Inflammatory macrophage (primary cell): ENCODE data around the gene CDK15.

Experiments used
- DNase-seq, 2 donors: peaks; one replicate each; pipeline ENCODE4 v3.0.0-alpha.2; 2020 to 2022

The CDK15 gene

DNA sequence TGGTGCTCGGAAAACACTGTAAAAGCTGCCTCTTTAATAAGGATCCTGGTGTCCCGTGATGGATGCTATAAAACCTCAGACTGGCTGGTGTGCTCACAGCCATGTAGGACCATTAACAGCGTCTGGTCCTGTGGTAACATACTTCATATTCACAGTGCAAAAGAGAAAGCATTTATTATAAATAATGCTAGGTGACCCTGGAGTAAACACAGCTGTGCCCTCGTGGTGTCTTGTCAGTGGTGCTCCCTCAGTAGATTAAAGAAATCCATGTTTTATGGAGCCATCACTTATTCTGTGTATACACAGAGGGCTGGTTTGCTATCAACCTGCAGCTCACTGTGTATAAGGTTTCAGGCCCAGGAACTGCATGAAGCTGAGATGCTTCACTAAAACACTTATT is 106.9 kb downstream of the CDK15 start:
- no peak for DNase-seq

DNA sequence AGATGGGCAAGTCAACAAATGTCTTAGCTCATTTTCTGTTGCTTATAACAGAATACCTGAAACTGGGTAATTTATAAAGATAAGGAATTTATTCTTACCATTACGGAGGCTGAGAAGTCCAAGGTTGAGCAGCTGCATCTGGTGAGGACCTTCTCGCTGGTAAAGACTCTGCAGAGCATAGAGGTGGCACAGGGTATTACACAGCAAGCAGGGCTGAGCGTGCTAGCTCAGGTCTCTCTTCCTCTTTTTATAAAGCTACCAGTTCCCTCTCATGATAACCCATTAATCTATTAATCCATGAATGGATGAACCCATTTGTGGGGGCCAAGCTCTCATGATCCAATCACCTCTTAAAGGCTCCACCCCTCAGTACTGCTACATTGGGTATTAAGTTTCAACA is 109.1 kb downstream of the CDK15 start:
- peak in 1 of 2 donors; percentile 13 for DNase-seq

DNA sequence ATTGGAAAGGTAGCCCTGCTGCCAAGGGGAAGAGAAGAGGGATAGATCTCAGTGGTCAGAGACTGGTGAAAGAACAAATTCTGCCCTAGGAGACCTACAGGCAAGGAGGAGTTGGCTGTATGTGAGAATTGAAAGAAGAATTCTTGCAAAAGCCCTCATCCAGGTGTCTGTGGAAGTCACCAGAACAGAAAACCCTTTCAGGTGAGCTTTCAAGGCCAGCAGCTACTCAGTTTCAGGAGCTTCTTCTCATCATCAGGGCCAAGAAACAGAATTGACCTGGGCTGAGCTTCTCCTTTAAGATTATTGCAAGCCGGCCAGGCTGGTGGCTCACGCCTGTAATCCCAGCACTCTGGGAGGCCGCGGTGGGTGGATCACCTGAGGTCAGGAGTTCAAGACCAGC is 110.2 kb downstream of the CDK15 start:
- no peak for DNase-seq

DNA sequence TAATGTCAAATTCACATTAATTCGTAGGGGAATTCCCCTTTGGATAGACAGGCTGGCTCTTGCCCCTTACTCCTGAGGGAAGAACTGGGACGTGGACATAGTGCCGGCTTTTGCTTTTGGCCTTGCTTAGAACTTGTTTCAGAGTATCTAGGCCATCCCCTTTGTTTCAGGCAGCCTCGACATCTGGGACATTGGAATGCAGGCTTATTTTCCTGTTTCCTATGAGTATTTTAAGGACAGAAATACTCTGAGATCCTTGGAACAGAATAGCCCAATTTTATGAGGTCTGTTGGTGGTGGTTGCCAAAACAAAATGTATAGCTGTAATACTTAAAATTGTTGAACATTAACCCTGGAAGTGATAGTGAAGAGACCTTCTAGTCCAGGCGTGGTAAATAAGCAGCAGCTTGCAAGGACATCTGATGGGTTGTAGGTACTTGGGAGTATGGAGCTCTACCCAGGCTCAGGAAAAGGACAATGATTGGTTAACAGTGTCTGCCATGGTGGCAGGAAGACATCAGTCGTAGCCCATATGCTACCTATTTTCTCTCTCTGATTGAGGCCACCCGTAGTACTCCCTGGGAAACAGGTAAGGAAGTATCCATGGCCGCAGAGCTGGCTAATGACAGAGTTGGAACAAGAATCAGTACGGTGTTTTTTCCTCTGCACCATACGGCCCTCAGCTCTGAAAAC is 112.4 kb downstream of the CDK15 start:
- DNase-seq = no peak

DNA sequence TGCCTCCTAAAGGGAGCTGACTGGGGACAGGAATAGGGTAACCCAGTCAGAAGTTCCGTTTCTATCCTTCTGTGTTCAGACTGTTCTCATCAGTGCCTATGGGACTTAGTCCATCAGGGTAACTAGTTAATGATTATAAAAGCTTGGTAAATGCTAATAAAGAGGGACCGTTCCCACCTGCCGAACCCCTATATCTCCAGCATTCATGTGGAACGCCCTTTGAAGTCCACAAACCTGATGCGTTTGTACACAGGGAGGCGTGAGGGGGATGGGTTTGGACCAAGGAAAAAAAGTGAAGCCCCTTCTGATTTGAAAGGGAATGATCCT is 112.9 kb downstream of the CDK15 start:
- no peak for DNase-seq

DNA sequence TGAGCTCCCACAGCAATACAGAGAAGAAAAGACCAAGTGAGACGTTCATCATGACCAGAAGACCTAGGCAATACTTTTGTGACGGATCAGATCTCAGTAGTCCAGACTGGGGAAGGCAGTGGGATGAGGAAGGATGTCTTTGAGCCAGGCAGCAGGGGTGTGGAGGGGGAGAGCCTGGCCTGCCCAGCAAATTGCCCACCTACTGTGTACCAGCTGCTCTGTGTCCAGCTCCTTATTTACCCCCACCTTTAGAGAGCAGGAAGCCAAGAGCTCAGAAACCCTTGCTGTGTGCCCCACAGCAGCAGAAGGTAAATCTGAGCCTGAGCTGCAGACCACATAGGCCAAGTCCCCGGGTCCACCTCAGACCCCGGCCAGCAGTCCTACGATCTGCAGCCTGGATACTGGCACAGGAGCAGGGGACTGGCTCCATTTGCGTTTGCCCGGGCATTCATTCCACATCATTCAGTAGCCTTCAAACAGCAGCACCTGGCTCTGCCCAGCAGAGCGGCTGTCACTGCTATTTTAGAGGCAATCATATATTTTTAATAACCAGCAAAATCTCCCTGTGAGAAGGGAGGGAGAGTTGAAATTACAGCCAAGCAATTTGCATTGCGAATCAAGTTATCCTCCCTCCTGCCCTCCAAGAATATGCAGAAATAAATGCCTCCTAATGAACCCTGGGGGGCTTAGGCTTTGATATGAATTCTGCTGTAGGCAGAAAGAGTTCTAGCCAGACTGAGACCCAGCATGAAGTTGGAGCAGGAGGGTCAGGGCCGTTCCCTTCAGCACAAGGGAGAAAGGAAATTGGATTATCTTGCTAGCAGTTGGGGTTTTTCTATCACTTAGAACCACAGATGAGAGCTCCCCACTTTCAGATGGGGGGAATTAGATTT is 117.3 kb downstream of the CDK15 start:
- DNase-seq = no peak

DNA sequence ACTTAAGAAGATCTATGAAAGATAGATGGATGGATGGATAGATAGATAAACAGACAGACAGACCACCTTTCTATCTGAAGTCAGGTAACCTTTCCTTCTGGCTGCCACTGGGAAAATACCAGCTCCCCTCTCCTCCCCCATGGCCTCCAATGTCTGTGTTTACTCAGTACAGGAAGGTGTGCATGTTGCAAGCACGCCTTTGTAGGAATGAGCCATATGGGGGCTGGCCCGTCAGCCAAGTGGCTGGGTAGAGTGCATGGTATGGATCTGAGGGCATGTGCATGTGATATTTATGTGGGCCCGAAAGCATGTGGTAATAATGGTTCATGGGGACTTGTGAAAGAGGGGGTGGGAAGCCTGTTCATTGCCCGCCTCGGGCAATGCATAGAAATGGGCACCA is 118.1 kb downstream of the CDK15 start:
- no peak for DNase-seq

DNA sequence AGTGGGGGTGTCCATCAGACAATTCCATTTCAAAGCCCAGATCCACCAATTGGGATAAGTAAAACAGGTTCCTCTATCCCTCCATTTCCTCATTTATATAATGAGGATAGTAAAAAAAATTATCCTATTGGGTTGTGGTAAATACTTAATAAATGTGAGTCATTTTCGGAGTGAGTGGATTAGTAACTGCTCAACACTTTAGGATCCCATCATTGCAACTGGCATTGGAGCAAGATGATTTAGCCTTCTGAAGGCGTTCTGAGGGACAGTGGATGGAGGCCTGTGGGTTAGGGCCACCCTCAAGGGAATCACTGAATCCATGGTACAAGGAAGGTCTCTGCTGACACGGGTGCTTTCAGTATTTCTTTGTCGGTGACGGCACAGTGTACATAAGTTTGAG is 118.7 kb downstream of the CDK15 start:
- DNase-seq = no peak

GRCh38 chr2:201926067-201926466 is 119.7 kb downstream of the CDK15 start:
- DNase-seq = no peak

DNA sequence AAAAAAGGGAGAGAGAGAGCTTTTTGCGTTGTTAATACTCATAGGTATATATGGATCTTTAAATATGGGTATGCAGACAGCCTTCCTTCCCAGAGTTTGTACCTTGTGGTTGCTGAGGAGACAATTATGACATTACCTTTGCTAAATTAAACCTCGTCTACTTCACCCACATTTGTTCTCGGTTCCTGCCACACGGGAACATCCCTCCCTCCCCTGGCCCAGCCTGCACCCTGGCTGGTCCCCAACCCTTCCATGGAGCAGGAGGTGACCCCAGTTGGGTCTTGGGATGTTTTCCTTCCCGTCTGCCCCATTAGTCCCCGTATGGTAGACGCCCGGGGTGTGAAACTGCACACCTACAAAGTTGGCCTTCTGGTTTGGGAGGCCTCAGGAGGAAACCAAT is 122.0 kb downstream of the CDK15 start:
- no peak for DNase-seq

DNA sequence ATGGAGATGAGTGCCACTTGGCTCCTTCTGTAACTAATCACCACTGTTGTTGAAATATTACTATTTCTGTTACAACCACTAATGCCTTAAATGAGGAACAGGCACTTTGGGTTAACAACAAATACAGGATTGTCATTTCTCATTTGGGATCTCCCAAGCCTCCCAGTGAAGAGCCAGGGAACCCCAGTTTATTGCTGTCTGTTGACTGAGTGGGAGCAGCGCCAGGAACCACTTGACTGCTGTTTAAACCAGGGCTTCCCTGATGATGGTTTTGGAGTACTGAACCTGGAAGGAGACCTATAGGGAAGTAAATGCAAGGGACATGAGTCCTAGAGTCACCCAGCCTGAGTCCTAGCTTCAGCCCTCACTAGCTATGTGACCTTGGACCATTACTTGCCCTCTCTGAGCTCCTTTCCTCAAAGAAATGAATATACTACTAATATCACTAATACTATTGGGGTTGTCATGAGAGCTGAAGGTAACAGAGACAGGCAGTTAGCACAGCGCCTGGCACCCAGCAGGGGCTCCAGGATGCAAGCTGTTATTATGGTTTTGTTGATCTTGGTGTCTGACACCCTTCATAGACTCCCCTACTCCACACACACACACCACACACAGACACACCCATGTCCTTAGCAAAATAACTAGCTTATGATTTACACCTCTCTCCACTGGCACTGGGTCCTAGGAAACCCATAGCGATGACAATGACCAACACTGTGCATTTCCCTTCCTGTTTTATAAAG is 123.1 kb downstream of the CDK15 start:
- DNase-seq = no peak

GRCh38 chr2:201930043-201930442 is 123.7 kb downstream of the CDK15 start:
- DNase-seq = no peak

- no peak for DNase-seq
These were observed 124.5 kb downstream of the CDK15 start for GRCh38 chr2:201930831-201931230.

DNA sequence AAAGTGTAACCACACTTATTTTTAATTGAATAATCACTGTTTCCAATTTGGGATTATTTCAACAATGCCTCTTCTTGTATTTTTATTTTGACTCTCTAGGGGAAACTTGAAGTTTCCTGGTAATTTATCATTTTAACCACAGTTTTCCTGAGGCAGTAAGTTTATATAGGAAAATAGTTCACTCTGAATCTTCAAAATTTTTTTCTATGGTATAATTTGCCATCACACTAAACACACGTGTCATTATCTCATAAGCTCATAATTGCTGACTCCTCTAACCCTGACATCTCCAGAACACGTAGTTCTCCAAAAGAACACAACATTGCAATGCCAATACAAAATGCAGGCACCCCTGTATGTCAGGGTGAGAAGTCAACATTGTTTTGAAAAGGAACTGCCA is 125.1 kb downstream of the CDK15 start:
- no peak for DNase-seq

- DNase-seq = no peak
These were observed 125.6 kb downstream of the CDK15 start for GRCh38 chr2:201931951-201932350.

DNA sequence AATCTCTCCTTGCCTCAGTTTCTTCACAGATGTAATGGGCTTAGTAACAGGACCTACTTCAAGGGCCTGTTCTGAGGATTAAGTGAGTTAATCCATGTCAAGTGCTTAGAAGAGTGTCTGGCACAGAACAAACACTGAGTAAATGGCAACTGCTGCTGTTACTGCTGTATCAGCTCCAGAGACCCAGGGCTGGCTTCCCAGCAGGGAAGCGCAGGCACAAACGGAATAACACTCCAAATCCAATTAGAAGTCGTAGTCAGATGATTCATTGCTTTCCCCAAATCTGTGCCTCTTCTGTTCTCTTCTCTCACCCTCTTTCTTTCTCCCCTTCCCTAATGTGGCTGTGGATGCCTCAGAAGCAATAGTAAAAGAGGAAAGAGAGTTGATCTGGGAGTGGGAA is 126.2 kb downstream of the CDK15 start:
- DNase-seq = no peak

DNA sequence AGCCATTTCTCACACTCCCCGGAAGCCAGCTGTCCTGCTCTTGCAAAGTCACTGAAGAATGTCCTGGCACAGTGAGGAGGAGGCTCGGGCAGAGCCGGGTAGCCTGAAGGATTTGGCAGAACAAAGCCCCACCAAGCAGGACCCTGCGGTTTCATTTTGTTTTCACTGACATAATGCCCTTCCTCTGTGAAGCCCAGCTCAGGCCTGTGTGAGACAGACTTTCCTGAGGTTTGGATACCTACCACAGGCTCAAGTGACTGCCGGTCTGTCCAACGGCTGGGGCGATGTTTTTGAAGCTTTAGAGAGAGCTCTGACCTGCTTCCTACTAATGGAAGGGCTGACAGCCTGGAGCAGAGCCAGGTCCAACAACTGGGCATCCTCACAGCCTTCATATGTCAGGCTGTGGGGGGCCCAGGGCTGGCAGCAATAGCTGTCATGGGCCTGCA is 127.5 kb downstream of the CDK15 start:
- no peak for DNase-seq

DNA sequence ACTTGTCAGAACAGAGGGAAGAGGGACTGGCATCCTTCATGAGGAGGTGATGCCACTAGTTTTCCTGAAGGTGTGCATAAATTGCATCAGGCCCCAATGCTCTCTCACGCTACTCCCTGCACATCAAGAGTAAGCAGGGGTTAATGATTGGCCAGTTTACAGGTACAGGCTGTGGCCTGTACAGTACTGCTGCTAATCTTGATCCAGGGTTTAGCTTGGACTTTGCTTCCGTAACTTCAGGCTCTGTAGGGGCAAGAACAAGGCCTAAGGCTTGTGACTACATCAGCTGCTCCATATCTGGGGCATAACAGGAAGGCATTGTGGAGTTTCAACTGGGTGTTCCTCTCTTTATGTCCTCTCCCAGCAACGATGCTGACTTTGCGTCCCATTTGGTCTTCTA is 130.5 kb downstream of the CDK15 start:
- no peak for DNase-seq

- DNase-seq = no peak
These were observed 131.0 kb downstream of the CDK15 start for GRCh38 chr2:201937343-201937742.

- no peak for DNase-seq
These were observed 131.9 kb downstream of the CDK15 start for GRCh38 chr2:201938156-201938775.

- DNase-seq = no peak
These were observed 132.4 kb downstream of the CDK15 start for GRCh38 chr2:201938781-201939180.

GRCh38 chr2:201939453-201939941 is 133.2 kb downstream of the CDK15 start:
- DNase-seq = no peak

DNA sequence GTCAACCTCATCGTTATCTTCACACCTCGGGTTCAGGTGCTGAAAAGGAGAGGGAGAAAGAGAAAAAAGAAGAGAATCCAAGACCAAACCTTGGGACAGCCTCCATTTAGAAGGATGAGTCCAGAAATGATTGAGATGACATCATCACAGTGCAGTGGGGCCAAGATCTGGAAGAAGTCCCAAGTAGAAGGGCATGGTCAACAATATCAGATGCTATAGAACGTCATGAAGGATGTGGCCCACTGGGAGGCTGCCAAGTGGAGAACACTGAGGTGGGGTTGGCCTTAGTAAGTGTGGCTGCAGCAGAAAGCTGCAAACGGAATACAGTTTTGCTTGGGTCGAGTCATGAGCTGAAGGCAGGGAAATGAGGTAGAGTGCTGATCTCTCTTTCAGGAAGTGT is 136.2 kb downstream of the CDK15 start:
- DNase-seq = no peak
